IPS DF 4.7 (cell line): ENCODE results near the gene TMEM184C.

Experiments used
- DNase-seq: peaks from one replicate; pipeline ENCODE4 v3.0.0-alpha.2; 2013; ENCODE audit warnings: low spot score; ENCODE audit errors: extremely low read depth

TMEM184C gene

DNA sequence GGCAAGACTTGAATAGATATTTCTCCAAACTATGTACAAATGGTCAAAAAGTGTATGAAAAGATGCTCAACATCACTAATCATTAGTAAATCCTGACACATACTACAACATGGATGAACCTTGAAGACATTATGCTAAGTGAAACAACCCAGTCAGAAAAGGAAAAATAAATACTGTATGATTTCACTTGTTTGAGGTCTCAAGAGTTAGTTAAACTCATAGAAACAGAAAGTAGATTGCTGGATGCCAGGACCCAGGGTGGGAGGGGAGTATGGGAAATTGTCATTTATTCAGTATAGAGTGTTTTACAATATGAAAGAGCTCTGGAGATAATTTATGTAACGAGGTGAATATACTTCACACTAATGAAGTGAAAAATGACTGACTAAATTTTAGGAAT lies 34.4 kb downstream of the TMEM184C start:
- no peak for DNase-seq

DNA sequence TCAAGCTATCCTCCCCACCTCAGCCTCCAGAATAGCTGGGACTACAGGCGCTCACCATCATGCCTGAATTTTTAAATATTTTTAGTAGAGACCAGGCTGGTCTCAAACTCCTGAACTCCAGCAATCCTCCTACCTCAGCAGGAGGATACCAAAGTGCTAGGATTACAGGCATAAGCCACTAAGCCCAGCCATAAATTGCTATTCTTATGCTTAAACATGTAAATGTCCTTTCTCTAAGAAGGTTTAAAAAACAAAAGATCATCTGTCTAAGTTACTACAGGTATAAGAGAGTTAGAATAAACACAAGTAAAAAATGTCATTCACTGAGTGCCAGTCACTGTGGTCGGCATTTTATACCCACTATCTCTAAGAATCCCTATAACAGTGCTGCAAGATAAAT lies 38.4 kb downstream of the TMEM184C start:
- no peak for DNase-seq

DNA sequence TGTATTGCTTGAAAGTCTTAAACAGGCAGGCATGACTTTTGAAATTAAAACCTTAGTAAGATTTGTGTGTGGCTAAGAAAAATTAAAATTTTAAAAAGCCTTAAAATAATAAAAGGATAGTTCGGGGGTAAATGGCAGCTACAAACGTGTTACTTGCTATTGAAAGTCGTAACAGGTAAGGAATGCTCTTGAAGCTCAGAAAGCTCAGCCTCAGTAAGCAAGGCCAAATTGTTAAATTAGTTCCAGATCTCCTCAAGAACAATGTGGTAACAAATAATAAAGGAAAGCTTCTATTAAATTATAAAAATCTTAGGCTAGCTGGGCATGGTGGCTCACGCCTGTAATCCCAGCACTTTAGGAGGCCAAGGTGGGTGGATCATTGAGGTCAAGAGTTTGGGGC lies 41.3 kb downstream of the TMEM184C start:
- DNase-seq, result no peak

DNA sequence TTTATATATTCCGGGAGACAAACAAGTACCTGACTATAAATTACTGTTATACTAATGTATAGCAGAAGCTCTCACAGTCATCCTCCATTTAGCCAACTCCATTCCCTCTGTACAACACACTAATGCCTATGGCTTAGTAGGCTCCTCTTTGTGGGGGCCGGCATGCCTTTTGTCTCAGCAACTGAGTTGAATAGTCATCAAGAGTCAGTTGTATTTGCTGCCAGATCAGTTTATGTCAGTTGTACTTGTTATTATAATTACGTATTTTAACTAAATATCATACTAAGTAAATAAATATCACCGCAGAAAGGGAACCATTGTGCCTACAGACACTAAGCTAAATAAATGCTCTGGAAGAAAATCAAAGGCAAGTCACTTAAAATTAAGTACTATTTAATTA lies 56.9 kb downstream of the TMEM184C start:
- DNase-seq, result no peak

DNA sequence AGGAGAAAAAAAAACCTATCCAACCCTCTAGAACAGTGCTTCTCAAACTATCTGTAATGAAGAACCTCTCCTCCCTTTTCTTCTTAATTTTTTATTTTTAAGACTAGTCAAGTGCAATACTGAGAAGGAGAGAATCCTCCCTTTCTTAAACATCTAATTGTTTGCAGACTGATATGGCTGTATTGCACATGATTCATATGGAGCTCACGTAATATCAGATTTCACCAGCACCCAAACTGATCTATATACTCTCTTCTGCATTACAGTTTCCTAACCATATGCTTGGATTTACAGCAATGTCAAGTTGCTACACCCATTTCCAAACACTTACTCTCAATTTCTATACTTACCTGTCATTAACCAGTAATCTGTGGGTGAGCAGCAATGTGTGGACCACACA lies 57.3 kb downstream of the TMEM184C start:
- DNase-seq, result no peak

DNA sequence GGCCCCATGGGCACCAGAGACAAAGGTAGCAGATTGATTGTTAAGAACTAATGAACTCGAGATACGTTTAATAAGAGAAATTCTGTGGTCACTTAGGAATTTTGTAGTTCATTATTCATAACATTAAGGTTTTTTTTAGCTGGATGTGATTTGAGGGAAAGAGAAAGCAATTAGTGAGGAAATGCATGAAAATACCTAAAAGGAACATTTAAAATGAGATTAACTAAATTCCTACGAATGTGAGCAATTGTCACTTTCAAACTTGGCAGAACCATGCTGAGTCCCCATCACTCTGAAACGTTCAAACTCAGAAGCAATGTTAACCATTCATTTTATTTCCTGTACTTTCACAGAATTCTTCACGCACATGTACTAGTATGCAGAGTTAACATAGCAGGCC lies 60.9 kb downstream of the TMEM184C start:
- DNase-seq, result no peak

DNA sequence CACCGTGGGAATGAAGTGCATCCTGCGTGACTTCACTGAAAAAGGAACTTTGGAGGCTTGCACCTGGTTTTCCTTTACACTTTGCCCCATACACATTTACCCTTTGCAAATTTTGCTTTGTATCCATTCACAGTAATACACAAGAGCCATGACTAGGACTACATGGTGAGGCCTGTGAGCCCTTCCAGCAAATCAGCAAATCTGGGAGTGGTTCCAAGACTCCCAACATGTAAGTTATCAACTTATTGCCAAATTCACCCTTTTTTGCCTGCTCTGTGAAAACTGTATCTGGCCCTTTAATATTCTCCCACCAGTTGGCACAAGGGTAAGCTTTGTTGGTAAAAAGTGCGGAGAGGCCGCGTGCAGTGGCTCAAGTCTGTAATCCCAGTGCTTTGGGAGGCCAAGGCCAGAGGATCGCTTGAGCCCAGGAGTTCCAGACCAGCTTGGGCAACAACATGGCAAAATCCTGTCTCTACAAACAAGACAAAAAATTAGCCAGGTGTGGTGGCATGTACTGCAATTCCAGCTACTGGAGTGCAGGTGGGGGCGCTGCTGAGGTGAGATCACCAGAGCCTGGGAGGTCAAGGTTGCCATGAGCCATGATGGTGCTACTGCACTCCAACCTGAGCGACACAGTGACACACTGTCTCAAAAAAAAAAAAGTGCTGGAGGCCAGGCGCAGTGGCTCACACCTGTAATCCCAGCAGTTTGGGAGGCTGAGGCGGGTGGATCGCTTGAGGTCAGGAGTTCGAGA lies 61.8 kb downstream of the TMEM184C start:
- DNase-seq, result peak; percentile 62

DNA sequence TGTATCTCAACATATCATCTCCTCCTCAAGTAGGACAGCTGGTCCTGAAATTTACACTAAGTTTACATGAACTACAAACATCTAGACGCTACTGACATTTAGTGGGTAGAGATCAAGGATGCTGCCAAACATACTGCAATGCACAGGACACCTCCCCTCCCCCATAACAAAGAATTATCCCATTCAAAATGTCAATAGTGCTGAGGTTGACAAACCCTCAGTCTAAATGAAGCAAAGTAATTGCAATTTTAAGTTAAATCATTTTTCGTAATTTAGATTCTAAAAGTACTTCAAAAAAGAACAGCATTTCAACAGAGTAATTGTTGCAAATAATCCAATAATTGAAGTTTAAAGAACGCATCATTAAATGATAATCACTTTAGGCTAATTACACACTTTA lies 65.6 kb downstream of the TMEM184C start:
- DNase-seq, result no peak

DNA sequence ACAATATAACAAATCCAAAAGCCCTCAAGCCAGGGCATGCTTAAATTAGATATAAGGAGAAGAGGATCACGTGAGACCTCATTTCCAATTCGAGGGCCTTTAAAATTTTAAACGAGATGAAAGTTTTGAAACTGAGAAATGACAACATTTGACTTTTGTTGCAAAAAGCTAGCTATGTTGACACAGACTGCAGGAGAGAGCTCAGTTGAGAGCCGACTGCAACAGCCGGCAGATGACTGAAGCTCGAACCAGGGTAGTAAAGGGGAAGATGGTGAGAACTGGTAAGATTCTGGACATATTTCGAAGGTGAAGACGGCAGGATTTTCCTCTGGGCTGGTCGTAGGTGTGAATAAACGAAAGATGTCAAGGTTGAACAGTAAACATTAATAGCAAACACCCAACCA lies 66.0 kb downstream of the TMEM184C start:
- no peak for DNase-seq

DNA sequence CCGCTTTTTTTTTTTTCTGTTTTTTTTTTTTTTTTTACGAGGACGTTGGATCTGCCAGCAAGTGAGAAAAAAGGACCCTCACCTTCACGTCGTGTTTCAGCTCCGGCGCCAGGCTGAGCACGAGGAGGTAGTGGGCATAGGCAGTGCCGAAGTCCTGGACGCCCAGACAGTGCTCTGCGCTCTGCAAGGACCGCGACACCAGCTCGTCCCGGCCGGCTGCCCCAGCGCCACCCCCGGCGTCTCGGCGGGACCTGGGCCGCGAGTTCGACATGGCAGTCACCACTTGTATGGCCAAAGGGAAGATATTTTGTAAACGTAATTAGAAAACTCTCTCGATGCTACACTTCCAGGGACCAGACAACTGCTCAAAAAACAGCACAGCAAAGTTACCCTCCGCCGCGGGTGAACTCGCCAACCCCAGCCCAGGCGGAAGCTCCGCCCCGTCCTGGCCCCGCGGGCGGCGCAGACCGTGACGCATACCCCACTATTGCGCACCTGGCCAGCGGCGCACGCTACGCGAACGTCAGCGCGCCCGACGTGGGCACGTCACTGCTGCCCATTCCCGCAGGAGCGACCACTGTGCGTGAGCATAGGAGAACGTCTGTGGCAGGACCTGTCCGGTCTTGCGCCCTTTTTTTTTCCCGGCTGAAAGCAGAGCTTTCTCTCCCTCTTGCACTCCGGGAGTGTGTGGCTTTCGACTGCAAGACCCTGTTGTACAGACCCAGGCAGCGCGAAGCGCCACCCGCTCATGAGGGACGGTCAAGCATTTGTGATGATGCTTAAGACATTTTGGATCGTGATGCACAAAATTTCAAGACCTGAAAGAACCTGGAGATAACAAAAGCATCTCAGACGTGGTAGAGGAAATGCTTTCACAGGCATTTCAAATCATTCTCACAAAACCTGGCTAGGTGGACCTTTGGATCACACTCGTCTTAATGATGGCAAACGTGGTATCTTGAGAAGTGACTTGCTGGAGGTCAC lies 66.8 kb downstream of the TMEM184C start, which contains the start of gene PRMT9:
Gene PRMT9, minus strand, starts transcription at position 447 of the 984 bp plus-strand sequence. Its CDS starts 176 bp downstream, at position 271.
- DNase-seq, result peak; percentile 74

DNA sequence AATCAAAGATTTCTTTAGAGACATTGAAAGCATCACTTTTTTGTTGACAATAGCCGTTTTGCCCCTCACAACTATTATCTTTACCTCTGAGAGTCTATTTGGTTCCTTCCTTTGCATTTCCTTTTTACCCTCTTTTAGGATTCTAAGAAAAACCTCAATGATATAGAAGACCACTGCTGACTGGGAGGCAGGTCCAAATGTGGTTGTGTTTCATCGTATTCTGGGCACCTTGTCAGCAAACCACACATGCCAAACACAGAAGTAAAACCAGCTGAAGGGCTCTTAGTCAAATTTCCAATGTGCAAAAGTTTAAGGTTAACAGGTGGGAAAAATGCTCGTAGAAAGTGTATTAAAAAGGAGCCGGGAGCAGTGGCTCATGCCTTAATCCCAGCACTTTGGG lies 71.9 kb downstream of the TMEM184C start:
- DNase-seq, result no peak

DNA sequence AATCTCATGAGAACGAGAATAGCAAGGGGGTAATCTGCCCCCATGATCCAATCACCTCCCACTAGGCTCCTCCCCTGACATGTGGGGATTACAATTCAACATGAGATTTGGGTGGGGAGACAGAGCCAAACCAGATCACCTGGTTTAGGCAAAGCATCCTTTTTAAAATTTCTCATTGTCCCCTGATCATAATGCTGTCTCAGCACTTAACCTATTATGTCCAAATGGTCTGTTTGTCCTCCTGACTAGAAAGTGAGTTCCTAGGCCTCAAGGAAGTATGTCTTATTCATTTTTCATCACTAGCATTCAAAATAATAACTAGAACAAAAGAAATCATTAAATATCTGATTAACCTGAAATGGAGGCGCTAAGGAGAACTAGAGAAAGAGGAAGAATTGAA lies 74.6 kb downstream of the TMEM184C start:
- DNase-seq, result no peak

DNA sequence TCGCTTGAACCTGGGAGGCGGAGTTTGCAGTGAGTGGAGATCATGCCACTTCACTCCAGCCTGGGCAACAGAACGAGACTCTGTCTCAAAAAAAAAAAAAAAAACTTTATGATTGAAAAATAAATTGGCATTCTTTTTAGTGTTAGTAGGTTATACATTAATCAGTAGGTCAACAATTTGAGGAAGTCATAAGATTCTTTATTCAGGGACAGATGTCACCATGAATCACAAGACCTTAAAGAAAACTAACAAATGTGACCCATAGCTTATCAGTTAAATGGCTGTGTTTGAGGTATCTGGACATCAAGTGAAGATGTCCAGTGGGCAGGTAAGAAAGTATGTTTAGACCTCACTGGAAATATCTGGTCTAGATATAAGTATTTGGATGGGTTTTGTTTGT lies 76.0 kb downstream of the TMEM184C start:
- DNase-seq, result no peak

DNA sequence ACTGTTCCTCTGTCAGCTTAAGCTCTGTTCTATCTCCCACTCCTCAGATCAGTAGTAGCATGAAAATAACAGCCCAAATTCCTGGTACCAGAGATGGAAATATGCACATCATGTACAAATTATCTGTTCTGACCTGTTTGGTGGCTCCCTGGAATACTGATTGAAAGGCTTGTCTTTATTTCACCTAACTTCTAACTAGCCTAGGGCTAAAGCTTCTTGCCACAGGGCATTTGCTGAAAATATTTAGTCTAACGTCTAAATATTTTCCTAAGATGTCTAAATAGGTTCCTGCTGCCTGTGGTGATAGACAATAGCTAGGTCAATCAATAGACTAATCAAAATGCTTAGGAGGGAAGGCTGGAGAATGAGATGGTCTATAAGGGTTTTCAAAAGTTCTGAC lies 79.7 kb downstream of the TMEM184C start:
- DNase-seq, result no peak

DNA sequence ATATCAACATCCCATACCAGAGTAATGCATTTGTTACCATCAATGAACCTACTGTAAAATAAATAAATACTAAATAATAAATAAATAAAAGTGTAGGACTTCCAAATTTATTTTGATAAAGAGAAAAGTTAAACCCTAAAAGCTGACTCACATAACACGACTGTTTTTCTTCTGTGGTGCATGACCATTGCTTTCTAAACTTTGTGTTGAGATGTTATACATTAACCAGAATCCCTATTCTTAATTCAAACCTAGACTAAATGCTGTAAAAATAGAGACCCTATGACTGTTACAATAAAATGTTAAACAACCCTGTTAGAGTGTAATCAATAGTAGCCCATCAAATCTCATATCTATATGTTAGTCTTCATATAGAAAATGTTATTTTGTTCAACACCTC lies 87.6 kb downstream of the TMEM184C start:
- DNase-seq, result no peak

DNA sequence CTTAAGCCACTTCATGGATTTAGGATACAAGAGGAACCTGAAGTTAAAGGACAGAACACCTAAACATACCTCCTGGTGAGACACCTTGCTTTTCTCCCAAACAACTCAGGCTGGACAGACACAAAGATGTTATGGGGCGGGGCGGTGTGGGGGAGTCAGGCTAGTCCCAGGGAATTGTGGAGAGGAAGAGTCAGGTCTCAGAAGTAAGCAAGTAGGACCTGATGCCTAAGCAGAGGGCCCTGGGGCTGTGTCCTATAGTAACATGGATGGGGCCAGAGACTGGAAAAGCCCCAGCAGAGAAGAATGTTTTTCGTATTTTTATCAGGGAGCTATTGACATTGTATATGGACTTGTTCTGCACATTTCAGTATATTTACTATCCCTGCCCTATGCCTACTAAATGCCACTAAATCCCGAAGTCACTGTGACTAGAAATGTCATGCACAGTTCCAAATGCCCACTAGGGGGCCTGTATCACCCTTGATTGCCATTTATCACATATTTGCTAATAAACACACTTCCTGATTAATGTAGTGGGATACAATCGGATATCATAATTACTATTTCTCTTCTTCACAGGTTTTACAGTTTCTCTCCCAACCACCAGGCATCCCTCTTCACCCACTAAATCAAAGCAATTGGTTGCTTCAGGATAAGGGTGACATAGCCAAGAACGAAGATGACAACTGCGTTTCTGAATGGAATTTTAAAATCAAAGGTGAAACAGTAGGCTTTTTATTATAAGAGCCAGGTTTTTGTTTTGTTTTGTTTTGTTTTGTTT lies 90.9 kb downstream of the TMEM184C start:
- DNase-seq, result no peak

DNA sequence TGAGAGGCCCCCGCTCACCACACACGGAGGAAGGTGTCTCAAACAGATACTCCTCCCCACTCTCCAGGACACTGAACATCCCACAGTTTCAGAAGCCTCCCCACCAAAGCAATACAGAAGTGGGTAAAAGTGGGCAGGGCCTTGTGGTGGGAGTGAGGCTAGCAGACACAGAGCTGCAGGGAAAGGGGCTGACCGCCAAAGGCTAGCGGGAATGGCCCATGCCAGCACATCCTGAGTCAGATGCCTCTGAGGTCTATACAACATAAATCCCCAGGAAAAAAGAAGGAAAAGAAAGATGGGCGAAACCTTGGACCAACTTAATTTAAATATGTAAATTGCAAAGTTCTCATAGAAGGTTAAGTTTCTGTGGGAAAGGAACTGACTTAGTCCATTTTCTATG lies 92.8 kb downstream of the TMEM184C start:
- no peak for DNase-seq

DNA sequence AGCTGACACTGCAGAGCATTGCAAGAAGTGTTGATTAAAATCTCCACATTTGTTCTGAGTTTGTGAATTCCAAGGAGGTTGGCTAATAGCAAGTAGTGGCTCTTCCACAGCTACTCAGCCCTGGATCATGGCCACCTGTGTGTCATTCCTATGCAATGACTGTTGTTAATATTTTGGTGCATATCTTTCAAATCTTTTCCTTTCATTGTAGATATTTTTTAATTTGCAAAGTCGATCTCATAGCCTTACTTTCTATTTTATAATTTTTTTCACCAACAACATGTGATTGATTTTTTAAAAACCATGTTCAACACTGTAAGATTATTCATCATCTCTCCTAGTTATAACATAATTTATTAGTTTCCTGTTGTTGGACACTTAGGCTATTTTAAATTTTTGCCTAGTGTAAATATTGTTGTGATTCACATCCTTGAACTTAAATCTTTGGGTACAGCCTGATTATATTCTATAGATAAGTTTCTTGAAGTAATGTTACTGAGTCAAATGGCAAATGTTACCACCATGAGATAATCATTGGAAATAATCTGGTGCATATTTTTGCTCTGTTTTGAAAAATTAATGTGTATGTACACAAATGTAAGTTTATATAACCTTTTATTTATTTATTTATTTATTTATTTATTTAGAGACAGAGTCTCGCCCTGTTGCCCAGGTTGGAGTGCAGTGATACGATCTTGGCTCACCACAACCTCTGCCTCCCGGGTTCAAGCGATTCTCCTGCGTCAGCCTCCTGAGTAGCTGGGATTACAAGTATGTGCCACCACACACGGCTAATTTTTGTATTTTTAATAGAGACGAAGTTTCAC lies 97.6 kb downstream of the TMEM184C start:
- no peak for DNase-seq

DNA sequence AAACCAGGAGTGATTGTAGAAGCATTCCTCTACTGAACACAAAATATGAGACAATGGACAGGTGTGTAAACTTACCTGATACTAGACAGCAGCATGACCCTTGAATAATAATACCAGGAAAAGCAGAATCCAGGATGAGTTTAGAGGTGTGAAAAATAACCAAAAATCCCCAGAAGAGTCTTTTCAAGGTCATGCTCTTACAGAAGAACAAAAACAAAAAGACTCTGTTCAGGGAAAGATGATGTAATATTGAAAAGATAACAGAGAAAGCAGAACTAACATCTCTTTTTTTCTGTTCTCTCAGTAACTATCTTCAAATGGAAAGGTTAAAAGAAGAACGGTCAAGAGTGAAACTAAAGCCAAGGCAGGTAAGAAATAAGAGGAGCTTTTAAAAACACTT lies 100.7 kb downstream of the TMEM184C start:
- DNase-seq, result no peak
